K562 (cell line): Measurements from ENCODE around the gene ARL13B.

Source experiments
- MAFK ChIP-seq: IDR thresholded peaks from 2 replicates; pipeline ENCODE4 v1.6.1; 2011; ENCODE audit warnings: low read length, improper control_type of control experiment
- POLR2AphosphoS5 ChIP-seq: IDR thresholded peaks from 2 replicates; pipeline ENCODE4 v1.6.1; 2011; ENCODE audit warnings: mild to moderate bottlenecking, low read depth, low read length, moderate library complexity; ENCODE audit not compliant: control insufficient read depth, insufficient read depth
- TRIM24 ChIP-seq, 2 experiments: fragments of 450-650 bp; IDR thresholded peaks; 2 replicates each; pipeline ENCODE4 v1.6.1; 2016
- TF ChIP-seq, protein P1 (sequence below): sonication (generic); formaldehyde crosslinking; IDR thresholded peaks from 2 replicates; pipeline ENCODE4 v1.9.0; 2022; ENCODE audit warnings: mild to moderate bottlenecking, missing genetic modification reagents

DNA sequence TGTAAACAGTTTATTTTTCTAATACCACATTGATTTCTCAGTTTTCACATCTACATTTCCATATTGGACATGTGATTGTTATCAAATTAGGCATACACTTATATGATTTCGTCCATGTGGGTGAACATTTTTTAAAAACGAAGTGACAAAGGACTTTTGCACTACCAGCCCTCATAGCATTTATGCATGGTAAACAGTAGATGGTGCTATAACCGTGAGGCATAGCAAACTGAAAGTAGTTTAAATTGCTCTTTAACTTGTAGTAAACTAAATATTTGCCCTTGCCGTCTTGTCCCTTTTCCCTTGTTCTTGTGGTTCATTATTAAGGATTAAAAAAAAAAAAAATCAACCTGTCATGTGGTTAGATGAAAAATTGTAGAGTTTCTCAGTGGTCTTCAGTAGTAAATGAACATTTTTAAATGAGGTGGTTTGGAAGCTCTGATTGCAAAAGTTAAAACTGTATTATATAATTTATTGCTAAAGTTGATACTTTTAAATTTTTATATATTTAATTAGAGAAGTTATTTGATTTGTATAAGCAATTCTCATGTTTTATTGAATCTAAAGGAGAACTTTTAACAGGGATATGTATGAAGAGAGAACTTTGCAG is 24.5 kb downstream of the ARL13B start:
- TF ChIP-seq POLR2AphosphoS5: no peak
- TF ChIP-seq TRIM24 (IDR thresholded peaks at IDR 0.05): no peak
- TF ChIP-seq, protein P1, sequence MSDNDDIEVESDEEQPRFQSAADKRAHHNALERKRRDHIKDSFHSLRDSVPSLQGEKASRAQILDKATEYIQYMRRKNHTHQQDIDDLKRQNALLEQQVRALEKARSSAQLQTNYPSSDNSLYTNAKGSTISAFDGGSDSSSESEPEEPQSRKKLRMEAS (CRISPR knock-in tag): no peak
- TF ChIP-seq MAFK: no peak
